Left renal pelvis (tissue), 4 donors: ENCODE results near the gene PPFIA3. TPM values are rescaled to one million over a fixed set of nuclear protein-coding genes. Genes with fewer than 3 reads are reported as not detected.
A peak's percentile ranks its signal among the peaks of the same experiment; 100 is the strongest.

Experiments used
- DNase-seq, 4 donors: peaks; one replicate each; pipeline ENCODE4 v3.0.0-alpha.2; 2013; ENCODE audit warnings: low read depth in 4 of 4, low spot score in 3 of 4
- polyA plus RNA-seq, 4 donors: library from polyadenylated mRNA; unstranded; fragments of 120-200 nt; gene quantifications; one replicate each; pipeline ENCODE4 v1.2.1, GENCODE V29; 2013; ENCODE audit not compliant: insufficient read length in 4 of 4

The PPFIA3 gene
- polyA plus RNA-seq, 4 donors = 5.0 to 8.3 (median 6.7) TPM

- no peak for DNase-seq
These were observed 28.8 kb downstream of the PPFIA3 start for GRCh38 chr19:49148044-49148682.

DNA sequence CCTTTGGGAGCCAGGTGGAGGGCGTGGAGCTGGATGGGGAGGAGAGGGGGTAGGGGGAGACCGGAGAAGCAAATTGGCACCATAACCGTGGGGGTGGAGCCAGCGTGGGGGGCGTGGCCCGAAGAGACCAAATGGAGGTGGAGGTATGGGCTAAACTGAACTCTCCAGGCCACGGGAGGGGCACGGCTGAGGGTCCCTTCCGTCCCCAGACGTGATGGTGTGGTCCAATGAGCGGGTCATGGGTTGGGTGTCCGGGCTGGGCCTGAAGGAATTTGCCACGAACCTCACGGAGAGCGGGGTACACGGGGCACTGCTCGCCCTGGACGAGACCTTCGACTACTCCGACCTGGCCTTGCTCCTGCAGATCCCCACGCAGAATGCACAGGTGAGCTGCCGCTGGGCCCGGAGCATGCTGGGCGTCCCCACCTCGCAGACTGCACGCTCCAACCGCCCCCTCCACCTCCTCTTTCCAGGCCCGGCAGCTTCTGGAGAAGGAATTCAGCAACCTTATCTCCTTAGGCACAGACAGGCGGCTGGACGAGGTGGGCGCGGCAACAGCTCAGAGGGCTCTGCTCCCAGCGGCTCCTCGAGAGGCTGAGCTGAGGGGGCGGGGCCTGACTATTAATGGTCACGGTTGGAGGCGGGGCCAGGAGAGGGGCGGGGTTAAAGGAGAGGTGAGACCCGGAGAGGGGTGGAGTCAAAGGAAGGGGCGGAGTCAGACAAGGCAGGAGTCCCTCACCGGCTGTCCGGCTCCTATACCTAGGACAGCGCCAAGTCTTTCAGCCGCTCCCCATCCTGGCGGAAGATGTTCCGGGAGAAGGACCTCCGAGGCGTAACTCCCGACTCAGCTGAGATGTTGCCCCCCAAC, 29.7 kb downstream of the PPFIA3 start:
- peak; percentile 90 to 97 (median 94) for DNase-seq

GRCh38 chr19:49149652-49150105, 30.3 kb downstream of the PPFIA3 start:
- peak in 2 of 4 donors; percentile 74 to 78 for DNase-seq

DNA sequence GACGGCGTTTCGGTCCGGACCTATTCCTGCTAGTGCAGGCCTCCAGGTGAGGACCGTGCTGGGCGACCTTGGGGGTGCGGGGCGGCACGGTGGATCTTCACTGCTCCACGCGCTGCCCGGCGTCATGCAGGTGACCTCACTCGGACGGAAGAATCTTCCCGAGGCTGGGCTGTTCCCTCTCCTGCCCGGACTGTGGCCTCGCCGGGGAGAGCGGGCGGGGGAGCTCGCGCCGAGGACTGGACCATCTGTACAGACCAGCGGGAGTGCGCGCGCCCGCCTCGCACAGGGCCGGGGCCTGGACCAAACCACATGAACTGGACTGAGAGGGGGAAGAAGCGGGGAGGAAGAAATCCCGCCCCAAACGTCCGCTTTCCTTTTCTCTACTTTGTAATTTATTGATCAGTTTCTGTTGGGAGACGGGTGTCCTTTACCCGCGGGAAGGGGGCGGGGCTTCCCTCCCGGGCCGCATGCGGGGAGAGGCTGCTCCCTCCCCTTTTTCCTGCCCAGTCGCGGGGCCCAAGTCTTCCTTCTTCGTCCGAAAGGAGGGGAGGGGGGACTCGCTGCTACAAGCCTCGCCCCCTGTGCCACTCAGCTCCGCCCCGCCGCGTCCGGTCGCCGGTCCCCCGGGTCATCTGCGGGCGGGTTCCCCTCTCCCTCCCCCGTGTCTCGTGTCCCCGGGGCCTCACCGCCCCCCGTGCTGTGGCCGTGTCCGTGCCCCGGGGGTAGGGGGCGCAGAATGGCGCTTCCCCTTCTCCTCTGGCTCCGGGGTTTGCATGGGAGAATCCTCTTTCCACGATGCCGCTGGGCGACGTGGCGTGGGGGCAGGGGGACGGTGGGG, 31.0 kb downstream of the PPFIA3 start:
- peak in 2 of 4 donors; percentile 81 to 82 for DNase-seq

DNA sequence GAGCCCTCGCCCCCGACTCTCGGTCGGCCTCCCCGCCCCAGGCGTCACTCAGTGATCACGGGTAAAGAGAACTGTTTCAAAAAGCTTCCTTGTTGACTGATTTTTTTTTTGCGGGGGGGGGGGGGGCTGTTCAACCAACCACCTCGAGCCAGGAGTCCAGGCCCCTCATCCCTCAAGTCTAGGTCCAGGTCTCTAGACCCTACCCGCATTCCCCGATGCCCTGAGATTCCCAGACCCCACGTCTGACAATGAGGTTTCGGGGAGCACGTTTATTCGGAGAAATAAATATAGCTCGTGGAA, 31.6 kb downstream of the PPFIA3 start:
- no peak for DNase-seq

- no peak for DNase-seq
These were observed 32.1 kb downstream of the PPFIA3 start for GRCh38 chr19:49151267-49152118.

GRCh38 chr19:49152119-49152550, 32.8 kb downstream of the PPFIA3 start:
- no peak for DNase-seq

GRCh38 chr19:49153167-49153809, 33.9 kb downstream of the PPFIA3 start:
- DNase-seq = no peak

- no peak for DNase-seq
These were observed 34.9 kb downstream of the PPFIA3 start for GRCh38 chr19:49154279-49154678.

DNA sequence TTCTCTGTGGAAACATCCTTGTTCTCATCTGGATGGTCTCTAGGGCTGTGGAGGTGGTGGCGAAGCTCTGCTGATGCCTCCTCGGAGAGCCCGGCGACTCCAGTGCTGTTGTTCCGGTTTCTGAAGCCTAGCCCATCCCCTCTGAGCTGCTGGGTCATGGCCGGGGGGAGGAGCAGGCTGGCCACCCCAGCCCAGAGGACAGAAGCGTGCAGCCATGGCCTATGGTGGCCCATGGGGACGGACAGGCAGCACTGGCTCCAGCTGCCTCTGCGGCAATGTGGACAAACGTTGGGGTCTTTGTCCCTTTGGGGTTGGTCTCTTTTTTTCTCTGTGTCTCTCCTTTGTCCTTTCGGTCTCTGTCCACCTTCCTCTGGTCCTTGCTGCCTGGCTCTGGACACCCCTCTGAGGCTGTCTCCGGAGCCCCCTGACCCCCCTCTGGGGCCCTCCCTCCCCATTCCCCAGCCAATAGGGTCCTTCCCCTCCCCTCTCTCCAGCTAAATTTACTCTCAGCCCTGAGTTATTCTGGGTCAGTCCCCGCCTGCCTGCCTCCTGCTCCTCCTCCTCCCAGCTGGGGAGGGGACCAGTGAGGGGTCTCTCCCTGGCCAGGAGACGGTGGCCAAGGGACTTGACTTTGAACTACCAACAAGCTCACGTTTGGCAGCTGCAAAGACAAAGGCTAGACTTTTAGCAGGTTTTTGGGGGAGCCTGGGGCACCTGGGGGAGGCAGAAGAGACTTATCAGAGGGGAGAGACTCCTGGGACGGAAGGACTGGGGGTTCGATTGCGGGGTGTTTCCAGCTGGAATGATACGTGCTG, 35.9 kb downstream of the PPFIA3 start, which contains the start of gene HRC:
Gene HRC (minus strand): TSS at position 392 of the 815 bp plus-strand sequence. CDS start 159 bp downstream, at position 233.
- DNase-seq = no peak

DNA sequence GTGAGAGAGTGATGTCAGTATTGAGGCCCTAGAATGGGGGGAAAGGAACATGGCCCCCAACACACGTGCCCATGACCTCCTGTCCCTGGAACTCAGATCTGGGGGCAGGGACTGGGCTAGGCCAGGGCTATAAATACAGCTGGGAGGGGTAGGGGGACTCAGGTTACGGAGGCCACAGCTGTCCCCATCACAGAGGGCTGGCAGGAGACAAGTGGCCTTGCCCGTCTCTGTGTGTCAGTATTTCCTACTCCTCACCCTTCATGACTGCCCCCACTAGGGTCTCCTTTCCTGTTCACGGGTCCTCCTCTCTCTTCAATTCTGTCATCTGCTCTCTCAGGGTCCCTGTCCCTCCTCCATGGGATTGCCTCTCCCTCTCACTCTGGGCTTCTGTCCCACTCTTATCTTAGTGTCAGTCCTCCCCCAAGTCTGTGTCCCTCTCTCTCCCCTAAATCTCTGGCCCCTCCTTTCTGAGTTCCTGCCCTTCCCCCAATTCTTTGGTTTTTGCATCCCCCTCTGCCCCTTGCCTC, 36.5 kb downstream of the PPFIA3 start:
- no peak for DNase-seq

DNA sequence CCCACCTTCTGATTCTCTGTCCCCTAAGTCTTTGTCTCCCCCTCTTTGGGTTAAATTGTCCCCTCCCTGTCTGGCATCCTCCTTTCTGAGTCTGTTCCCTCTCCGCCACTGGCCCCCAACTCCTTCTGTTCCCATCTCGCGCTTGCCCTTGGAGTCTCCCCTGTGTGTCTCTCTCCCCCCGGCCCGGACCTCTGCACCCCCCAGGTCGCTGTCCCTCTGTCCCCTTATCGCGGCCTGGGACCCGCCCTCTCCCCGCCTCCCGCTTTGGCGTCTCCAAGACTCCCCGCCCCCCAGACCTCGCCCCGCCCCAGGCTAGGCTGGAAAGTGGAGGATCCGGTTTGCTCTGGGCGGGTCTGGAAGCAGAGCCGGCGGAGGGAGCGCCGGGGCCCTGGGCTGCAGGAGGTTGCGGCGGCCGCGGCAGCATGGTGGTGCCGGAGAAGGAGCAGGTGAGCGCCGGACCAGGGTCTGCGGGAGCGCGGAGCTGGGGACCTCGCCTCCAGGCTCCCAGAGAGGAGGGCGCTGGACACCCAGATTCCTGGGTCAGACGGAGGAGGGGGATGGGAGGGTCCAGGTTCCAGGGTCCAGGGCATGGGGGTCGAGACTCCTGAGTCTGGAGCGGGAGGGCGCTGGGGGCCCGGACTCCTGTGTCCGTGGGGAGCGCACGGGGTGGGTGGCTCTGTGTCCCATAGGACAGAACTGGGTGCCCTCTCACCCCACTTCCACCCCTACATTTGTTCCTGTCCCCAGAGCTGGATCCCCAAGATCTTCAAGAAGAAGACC, 38.3 kb downstream of the PPFIA3 start, which contains the start of gene TRPM4:
Gene TRPM4 (plus strand): TSS at position 348 of the 780 bp plus-strand sequence. CDS start 75 bp downstream, at position 423.
- peak in 2 of 4 donors; percentile 72 to 76 for DNase-seq

DNA sequence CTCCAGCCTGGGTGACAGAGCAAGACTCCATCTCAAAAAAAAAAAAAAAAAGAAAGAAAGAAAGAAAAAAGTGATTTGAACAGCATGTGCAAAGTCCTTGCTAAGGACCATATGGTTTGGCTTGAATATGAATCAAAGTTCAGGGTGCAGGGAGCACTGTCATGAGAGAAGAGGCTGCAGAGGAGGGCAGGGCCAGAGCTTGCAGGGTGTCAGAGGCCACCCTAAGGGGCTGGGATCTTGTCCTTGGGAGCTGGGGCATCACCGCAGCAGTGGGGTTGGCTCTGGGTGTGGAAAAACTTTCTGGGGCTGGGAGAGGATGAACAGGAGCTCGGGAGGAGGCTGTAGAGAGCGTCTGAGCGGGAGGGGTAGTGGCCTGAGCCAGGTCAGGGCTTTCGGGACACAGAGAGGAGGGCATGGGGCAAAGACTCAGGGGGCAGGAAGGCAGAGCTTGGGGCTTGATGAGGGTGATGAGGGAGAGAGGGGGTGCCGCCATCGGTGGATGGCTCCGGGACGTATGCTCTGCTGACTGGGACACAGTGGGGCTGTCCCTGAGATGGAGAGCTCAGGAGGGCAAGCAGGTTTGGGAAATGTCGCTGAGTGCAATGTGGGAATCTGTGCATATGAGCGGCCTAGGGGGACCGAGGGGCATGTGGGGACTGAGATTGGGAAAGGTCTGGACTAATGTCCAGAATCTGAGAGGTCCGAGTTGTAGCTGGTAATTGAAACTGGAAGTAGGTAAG, 41.3 kb downstream of the PPFIA3 start:
- DNase-seq = no peak

GRCh38 chr19:49161987-49162386, 42.6 kb downstream of the PPFIA3 start:
- DNase-seq = no peak

DNA sequence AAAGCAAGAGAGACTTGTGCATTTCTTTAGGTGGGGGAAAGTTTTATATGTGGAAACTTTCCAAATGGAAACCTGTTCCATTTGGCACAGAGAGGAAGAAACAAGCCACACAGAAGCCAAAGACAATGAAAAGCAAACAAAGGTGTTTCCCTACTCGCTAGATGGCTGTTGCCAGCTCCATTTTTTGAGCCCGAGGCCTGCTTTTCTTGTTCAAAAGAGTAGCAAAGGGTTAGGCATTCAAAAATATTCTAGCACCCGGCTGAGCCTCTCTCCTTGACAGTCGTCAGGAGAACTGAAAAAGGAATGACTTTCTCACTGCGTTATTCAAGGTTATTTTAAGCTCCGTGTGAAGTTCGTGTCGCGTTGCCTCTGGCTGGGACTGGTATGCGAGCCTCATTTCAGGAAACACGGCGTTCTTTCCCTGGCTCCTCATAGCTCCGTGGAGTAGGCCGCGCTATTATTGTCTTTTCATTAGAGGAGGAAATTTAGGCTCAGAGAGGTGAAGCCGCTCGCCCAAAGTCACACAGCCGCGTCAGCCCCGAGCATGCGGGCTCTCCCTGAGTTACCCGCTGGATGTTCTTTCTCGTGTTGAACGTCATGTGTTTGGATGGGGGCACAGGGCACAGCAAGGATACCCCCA, 45.9 kb downstream of the PPFIA3 start:
- DNase-seq = no peak

GRCh38 chr19:49165865-49166301, 46.5 kb downstream of the PPFIA3 start:
- DNase-seq = no peak
